Vagina (tissue), 2 donors: ENCODE measurements around the gene CHPF2. TPM values are rescaled to one million over a fixed set of nuclear protein-coding genes. Genes with fewer than 3 reads are reported as not detected.

Experiments
- DNase-seq, 2 donors: peaks; one replicate each; pipeline ENCODE4 v3.0.0-alpha.2; 2017; ENCODE audit errors: extremely low spot score in 2 of 2
- H3K27ac ChIP-seq: fragments of 200-600 bp; sonication (generic); one replicate; pipeline ENCODE4 v1.5.1; 2019
- H3K27me3 ChIP-seq: fragments of 200-600 bp; sonication (generic); one replicate; pipeline ENCODE4 v1.5.1; 2019
- H3K36me3 ChIP-seq, 2 donors: fragments of 200-600 bp; sonication (generic); one replicate each; pipeline ENCODE4 v1.5.1; 2017 to 2019
- H3K4me1 ChIP-seq: fragments of 200-600 bp; sonication (generic); one replicate; pipeline ENCODE4 v1.5.1; 2019
- H3K4me3 ChIP-seq, 2 donors: fragments of 200-600 bp; sonication (generic); 1 replicate in 1 of 2; 2 replicates in 1 of 2; pipeline ENCODE4 v1.5.1; 2016 to 2019
- H3K9me3 ChIP-seq: fragments of 200-600 bp; sonication (generic); one replicate; pipeline ENCODE4 v1.5.1; 2019
- CTCF ChIP-seq, 3 experiments: fragments of 450-650 bp in 2 of 3; fragments of 200-600 bp in 1 of 3; sonication (generic) in 1 of 3; IDR thresholded peaks; one replicate each; pipeline ENCODE4 v1.5.1; 2017 to 2019; ENCODE audit warnings: antibody characterized with exemption in 3 of 3, mild to moderate bottlenecking in 2 of 3, moderate library complexity in 2 of 3
- POLR2A ChIP-seq, 2 donors: fragments of 450-650 bp; IDR thresholded peaks; one replicate each; pipeline ENCODE4 v1.6.1; 2017; ENCODE audit warnings: antibody characterized with exemption in 2 of 2, mild to moderate bottlenecking in 2 of 2, moderate library complexity in 2 of 2
- POLR2AphosphoS5 ChIP-seq, 2 donors: sonication (generic); formaldehyde crosslinking; IDR thresholded peaks; one replicate each; pipeline ENCODE4 v1.9.0; 2017; ENCODE audit warnings: antibody characterized with exemption in 2 of 2, mild to moderate bottlenecking in 2 of 2, low read depth in 1 of 2; ENCODE audit not compliant: insufficient read depth in 1 of 2
- intact Hi-C: fragments of 100-400 bp; cut with DNase I; formaldehyde crosslinking; loops from one replicate; pipeline ENCODE4 v1.15.1; 2023
- total RNA-seq: library from RNA; depleted of rRNA; stranded (reverse); fragments of >200 nt; gene quantifications from one replicate; pipeline ENCODE4 v1.2.3, GENCODE V29; 2016

Gene CHPF2
- total RNA-seq, 1 donor from 2014 or later: 28.0 TPM

GRCh38 chr7:151256410-151257045 lies 24.2 kb downstream of the CHPF2 start:
- no peaks in the 10 kb centered on the region for H3K36me3 ChIP-seq
- H3K4me1 ChIP-seq: peaks cover 16% of the 10 kb centered on the region
- TF ChIP-seq CTCF (IDR thresholded peaks at IDR 0.05) (no peak), POLR2AphosphoS5 (IDR thresholded peaks at IDR 0.05; ENCODE audit: insufficient read depth in 1 of 2, low read depth in 1 of 2) (no peak), POLR2A (IDR thresholded peaks at IDR 0.05) (no peak)
- no peak overlapping the region for H3K27ac ChIP-seq
- H3K27me3 ChIP-seq: no peaks in the 10 kb centered on the region
- no peak overlapping the region for H3K4me3 ChIP-seq
- no peaks in the 10 kb centered on the region for H3K9me3 ChIP-seq
- intact Hi-C loops: no loop called here
- no peak for DNase-seq

GRCh38 chr7:151257990-151258389 lies 25.7 kb downstream of the CHPF2 start:
- no peak for DNase-seq
- Histone ChIP-seq H3K27me3 (no peaks in the 10 kb centered on the region), H3K4me1 (peaks cover 14% of the 10 kb centered on the region), H3K9me3 (no peaks in the 10 kb centered on the region), H3K4me3 (no peak overlapping the region), H3K36me3 (no peaks in the 10 kb centered on the region), H3K27ac (no peak overlapping the region)
- intact Hi-C loops: no loop called here
- no peak for TF ChIP-seq CTCF (IDR thresholded peaks at IDR 0.05)

- no peaks in the 10 kb centered on the region for H3K36me3 ChIP-seq
- H3K9me3 ChIP-seq: no peaks in the 10 kb centered on the region
Observed at GRCh38 chr7:151260471-151260870, 28.2 kb downstream of the CHPF2 start.

GRCh38 chr7:151260883-151261282 lies 28.6 kb downstream of the CHPF2 start:
- no peak for DNase-seq
- H3K36me3 ChIP-seq: no peaks in the 10 kb centered on the region
- TF ChIP-seq POLR2AphosphoS5 (IDR thresholded peaks at IDR 0.05; ENCODE audit: insufficient read depth in 1 of 2, low read depth in 1 of 2) (no peak), CTCF (IDR thresholded peaks at IDR 0.05) (no peak), POLR2A (IDR thresholded peaks at IDR 0.05) (no peak)
- H3K9me3 ChIP-seq: no peaks in the 10 kb centered on the region
- peaks cover 11% of the 10 kb centered on the region for H3K4me1 ChIP-seq
- no peak overlapping the region for H3K4me3 ChIP-seq
- H3K27ac ChIP-seq: no peak overlapping the region
- intact Hi-C loops: no loop called here
- no peaks in the 10 kb centered on the region for H3K27me3 ChIP-seq

More at GRCh38 chr7:151260471-151260870, 28.2 kb downstream of the CHPF2 start:
- TF ChIP-seq POLR2A (IDR thresholded peaks at IDR 0.05) (no peak), CTCF (IDR thresholded peaks at IDR 0.05) (no peak), POLR2AphosphoS5 (IDR thresholded peaks at IDR 0.05; ENCODE audit: insufficient read depth in 1 of 2, low read depth in 1 of 2) (no peak)
- no peak for DNase-seq
- Histone ChIP-seq H3K4me1 (peaks cover 11% of the 10 kb centered on the region), H3K27me3 (no peaks in the 10 kb centered on the region), H3K4me3 (no peak overlapping the region), H3K27ac (no peak overlapping the region)
- intact Hi-C loops: no loop called here

- no peaks in the 10 kb centered on the region for H3K36me3 ChIP-seq
- H3K27me3 ChIP-seq: no peaks in the 10 kb centered on the region
- H3K27ac ChIP-seq: no peak overlapping the region
- H3K4me3 ChIP-seq: no peak overlapping the region
- H3K4me1 ChIP-seq: peaks cover 11% of the 10 kb centered on the region
- intact Hi-C loops: no loop called here
- TF ChIP-seq POLR2AphosphoS5 (IDR thresholded peaks at IDR 0.05; ENCODE audit: insufficient read depth in 1 of 2, low read depth in 1 of 2) (no peak), POLR2A (IDR thresholded peaks at IDR 0.05) (no peak), CTCF (IDR thresholded peaks at IDR 0.05) (no peak)
- DNase-seq: no peak
- H3K9me3 ChIP-seq: no peaks in the 10 kb centered on the region
Observed at GRCh38 chr7:151261529-151261928, 29.2 kb downstream of the CHPF2 start.
